ENCODE results near the gene PNPLA2. TPM values are rescaled to one million over a fixed set of nuclear protein-coding genes. Genes with fewer than 3 reads are reported as not detected.

Gene PNPLA2
- total RNA-seq, 1 donor from 2014 or later = 29.8 TPM

DNA sequence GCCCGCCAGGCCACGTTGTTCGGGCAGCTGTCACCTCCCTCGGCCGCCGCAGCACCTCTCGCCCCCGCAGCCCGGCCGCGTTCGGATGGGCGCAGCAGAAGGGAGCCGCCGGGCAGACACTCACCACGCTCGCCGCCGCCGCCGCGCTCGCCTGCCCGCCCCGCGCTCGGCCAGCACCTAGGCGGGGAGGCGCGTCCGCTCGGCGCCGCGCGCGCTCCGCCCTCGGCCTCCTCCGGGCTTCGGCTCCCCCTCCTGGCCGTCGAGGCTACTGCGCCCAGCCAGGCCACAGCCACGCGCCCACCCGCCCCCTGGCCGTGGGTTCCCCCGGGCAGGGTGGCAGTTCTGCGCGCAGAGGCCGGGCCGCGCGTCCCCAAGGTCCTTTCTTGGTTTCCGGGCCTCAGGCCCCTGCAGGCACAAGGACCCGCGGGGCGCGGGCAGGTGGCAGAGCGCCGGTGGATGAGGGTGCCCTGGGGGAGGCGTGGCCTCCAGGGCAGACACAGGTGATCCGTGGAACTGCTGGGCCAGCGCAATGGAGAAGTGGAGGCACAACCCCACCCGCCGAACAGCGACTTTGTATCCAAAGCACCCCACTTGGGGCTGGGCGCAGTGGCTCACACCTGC, 20.5 kb upstream of the PNPLA2 start, which contains the start of gene SLC25A22:
SLC25A22 (minus strand) TSS at position 189 of the 621 bp plus-strand sequence. CDS start 3,275 bp downstream, outside the sequence.
- DNase-seq = peak; percentile 91

DNA sequence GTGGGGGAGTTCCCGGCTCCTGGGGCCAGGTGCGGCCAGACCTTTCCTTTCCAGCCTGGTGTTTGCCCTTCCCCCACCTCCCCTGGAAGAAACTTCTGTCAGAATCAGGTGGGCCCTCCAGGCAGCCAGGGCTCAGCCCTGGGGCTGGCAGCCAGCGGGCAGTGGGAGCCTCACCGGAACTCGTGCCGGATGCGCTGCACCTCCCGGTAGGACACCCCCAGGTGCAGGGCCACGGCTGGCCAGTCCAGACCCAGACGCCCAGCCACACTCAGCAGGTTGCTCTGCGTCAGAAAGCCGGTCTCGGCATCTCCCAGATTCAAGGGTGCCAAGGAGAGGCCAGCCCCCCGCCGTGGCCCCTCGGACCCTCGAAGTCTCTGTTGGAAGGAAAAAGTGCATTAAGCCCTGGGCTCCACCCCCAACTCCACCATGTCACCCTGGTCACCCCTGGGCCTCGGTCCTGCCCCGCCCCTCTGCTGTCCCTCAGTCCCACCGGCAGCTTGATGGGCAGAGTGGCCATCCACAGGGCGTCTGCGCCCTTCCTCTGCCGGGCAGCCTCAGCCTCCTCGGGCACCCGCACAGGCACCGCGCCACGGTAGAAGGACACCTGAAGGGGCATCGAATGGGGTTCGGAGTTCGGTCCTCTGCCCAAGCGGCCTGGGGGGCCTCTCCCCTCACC, 18.9 kb upstream of the PNPLA2 start:
- DNase-seq = no peak

DNA sequence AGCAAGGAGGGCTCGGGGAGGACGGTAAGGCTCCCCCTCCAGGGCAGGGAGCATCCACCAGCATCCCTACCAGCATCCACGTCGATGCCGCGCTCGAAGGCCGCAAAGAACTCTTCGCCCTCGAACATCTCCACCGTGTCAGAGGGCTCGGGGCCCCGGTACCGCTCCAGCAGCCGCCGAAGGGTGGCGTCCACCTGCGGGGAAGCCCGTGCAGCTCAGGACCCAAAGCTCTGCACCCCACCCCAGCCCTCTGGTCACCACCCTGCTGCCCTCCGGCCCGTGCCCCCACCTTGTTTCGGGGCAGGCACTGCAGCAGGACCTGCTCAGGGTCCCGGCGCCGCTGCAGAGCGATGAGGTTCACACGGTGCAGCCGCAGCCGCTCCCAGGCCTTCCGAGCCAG, 18.2 kb upstream of the PNPLA2 start:
- no peak for DNase-seq

GRCh38 chr11:801097-801780, 17.5 kb upstream of the PNPLA2 start:
- DNase-seq = no peak

DNA sequence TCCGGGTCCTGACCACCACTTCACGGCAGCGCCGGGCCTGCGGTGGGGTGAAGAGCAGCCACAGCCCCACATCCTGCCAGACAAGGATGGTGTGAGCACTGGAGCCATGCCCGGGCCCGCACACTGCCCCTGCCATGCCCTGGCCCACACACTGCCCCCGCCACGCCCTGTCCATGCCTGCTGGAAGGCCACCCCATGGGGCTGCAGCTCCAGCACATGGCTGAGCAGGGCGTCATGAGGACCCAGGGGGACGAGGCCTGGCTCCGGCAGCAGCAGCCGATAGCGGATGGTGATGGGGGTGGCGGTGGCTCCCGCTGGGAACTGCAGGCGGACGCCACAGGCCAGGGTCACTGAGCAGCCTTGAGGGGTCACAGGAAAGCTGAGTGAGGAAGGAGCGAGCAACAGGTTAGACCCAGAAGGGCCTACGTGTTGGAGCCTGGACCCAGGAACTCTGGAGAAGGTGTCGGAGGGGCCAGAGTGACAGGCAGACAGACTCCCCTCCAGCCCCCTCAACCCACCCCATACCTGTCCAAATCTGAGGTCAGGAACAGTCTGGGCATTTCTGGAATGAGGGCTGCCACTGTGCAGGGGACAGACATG, 16.6 kb upstream of the PNPLA2 start:
- DNase-seq = no peak

GRCh38 chr11:802693-803466, 15.8 kb upstream of the PNPLA2 start:
- no peak for DNase-seq

DNA sequence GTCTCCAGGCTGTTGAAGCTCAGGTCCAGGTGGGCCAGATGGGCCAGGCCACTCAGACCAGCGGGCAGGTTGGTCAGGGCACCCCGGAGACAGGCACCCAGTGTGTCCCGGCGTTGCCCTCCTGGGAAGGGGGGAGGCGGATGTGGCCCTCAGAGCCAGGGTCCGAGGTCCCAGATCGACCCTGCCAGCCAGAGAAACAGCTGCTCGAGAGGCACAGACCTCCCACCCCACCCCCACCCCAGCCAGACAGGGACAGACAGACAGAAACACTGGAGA, 15.3 kb upstream of the PNPLA2 start:
- DNase-seq = no peak

GRCh38 chr11:803770-804598, 14.7 kb upstream of the PNPLA2 start:
- peak; percentile 53 for DNase-seq

DNA sequence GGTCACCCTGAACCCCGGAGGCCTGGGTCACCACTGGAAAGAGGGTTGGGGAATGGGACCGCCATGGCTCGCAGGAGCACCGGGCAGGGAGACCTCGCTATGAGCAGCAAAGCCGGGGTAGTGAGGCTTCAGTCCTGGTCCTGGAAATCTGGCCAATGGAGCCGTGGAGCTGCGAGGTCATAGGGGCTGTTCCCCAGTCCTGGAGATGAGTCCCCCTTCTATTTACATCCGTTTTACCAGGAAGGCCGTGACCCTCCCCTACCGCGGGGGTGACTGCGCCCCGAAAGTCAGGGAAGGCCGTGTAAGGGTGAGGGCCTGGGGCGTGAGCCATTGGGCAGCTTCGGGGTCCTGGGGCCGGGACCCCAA, 14.1 kb upstream of the PNPLA2 start:
- no peak for DNase-seq

- no peak for DNase-seq
Observed at GRCh38 chr11:808427-809286, 10.1 kb upstream of the PNPLA2 start.

GRCh38 chr11:809287-810039, 9.3 kb upstream of the PNPLA2 start, which contains the start of gene RPLP2:
Gene RPLP2 (plus strand): TSS chr11:809967. CDS start chr11:810235, 268 bp downstream.
- peak; percentile 99 for DNase-seq

GRCh38 chr11:810040-810567, 8.6 kb upstream of the PNPLA2 start:
- DNase-seq = no peak

GRCh38 chr11:811446-812245, 7.1 kb upstream of the PNPLA2 start:
- DNase-seq = no peak

- no peak for DNase-seq
Observed at GRCh38 chr11:812390-812789, 6.3 kb upstream of the PNPLA2 start.

GRCh38 chr11:813072-813455, 5.7 kb upstream of the PNPLA2 start:
- no peak for DNase-seq

DNA sequence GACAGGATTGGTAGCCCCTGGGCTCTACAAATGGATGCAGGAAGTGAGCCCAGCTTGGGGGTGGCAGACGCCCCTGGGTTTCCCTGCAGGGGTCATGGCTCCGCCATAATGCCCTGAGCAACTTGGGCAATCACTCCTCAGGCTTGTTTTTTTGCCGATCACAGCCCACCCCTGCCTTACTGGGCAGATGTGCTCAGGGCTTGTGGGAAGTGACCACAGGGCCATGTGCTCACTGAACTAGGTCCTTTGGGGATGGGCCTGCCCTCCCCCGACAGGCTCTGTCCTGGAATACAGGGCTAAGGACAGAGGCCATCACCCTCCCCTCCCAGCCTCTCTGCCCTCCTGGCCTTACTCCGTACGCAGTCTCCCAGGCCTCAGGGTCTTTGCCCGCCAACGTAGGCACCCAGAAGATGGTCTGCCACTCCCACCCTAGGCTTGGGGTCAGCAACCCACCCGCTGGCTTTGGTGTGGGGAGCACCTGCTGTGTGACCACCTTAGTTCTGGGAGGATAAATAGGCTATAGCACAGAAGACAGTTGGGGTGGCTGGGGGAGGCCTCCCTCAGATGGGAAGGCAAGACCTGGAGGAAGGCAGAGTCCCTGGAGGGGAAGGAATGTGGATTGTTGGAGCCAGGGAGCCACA, 5.1 kb upstream of the PNPLA2 start:
- no peak for DNase-seq

GRCh38 chr11:815675-816432, 2.9 kb upstream of the PNPLA2 start:
- no peak for DNase-seq

All from tongue (tissue), 2 donors.